ENCODE data around the gene SUCO.

- no peak for TF ChIP-seq CTCF (IDR thresholded peaks at IDR 0.05)
- no peak for TF ChIP-seq POLR2A (IDR thresholded peaks at IDR 0.05)
Measured at GRCh38 chr1:172630868-172631267, 97.9 kb downstream of the SUCO start.
